DMS 273 (cell line): Measurements from ENCODE around the gene GALE.

Experiments
- DNase-seq: peaks from one replicate; lab custom pipeline; 2025; ENCODE audit not compliant: unreplicated experiment; lab: John Stamatoyannopoulos, UW

GALE gene

DNA sequence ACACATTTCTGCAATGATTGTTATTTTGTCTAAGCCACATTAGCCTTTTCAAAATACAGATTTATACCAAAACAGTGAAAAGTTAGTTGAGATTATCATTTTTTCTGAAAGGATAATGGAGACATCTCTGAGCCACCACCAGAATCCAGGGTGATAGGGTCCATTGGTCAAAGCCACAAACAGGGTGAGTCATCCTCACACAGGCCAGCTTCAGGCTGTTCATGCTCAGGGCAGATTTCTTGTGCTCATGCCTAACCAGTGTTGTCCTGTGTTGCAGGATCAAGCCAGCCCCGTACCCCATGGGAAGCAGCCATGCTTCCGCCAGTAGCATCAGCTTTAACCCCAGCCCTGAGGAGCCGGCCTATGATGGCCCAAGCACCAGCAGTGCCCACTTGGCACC, 43.9 kb downstream of the GALE start:
- DNase-seq, result no peak

DNA sequence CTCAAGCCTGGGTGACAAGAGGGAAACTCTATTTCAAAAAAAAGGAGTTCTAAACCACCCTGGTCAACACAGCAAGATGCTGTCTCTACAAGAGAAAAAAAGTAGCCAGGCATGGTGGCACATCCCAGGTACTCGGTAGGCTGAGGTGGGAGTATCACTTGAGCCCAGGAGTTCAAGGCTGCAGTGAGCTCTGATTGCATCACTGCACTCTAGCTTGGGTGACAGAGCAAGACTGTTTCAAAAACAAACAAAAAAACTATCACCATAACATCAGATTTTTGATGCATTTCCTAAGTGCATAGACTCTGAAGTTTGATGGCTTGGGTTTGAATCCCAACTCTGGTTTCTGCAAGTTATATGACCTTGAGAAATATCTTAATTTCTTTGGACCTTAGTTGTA, 47.6 kb downstream of the GALE start:
- DNase-seq, result no peak

DNA sequence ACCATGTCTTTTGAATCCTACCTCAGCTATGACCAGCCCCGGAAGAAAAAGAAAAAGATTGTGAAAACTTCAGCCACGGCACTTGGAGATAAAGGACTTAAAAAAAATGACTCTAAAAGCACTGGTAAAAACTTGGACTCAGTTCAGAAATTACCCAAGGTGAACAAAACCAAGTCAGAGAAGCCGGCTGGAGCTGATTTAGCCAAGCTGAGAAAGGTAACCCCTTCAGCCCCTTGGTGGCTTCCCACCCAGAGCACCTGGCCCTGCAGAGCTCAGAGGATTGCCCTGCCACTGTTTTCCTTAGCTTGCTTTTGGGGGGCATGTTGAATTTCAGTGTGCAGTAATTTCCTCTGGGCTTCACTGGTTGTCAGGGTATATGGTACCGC, 48.7 kb downstream of the GALE start:
- DNase-seq, result no peak

DNA sequence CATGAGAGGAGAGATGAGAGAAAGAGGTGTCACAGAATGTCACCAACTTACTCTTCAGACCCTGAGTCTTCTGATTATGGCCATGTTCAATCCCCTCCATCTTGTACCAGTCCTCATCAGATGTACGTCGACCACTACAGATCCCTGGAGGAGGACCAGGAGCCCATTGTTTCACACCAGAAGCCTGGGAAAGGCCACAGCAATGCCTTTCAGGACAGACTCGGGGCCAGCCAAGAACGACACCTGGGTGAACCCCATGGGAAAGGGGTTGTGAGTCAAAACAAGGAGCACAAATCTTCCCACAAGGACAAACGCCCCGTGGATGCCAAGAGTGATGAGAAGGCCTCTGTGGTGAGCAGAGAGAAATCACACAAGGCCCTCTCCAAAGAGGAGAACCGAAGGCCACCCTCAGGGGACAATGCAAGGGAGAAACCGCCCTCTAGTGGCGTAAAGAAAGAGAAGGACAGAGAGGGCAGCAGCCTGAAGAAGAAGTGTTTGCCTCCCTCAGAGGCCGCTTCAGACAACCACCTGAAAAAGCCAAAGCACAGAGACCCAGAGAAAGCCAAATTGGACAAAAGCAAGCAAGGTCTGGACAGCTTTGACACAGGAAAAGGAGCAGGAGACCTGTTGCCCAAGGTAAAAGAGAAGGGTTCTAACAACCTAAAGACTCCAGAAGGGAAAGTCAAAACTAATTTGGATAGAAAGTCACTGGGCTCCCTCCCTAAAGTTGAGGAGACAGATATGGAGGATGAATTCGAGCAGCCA, 49.3 kb downstream of the GALE start:
- DNase-seq, result peak; percentile 76

DNA sequence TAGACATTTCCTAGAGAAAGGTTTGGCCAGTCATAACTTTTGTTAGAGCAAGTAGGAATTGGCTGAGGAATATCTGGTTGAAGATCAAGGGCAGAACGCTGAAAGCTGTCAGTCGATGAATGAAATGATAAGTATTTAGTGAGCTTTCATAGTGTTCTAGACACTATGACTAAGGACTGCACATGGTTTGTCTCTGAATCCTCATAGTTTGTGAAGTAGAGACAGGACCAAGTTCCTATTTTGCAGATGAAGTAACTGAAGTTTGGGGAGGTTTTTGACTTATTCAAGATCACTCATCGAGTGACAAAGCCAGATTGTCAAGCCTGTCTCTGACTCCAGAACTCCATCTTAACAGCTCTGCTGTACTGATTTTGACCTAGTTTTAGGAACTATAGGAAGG, 52.5 kb downstream of the GALE start:
- no peak for DNase-seq
